ENCODE results near the gene HEATR3. TPM values are rescaled to one million over a fixed set of nuclear protein-coding genes. Genes with fewer than 3 reads are reported as not detected.
"Not testable (repeated sequence)": the region's sequence is repeated elsewhere in the genome, so short reads cannot be mapped to it uniquely, and the experiment has no call there.

HEATR3 gene
- total and polyA plus RNA-seq, 12 donors = 5.3 to 35.3 (median 20.1) TPM

DNA sequence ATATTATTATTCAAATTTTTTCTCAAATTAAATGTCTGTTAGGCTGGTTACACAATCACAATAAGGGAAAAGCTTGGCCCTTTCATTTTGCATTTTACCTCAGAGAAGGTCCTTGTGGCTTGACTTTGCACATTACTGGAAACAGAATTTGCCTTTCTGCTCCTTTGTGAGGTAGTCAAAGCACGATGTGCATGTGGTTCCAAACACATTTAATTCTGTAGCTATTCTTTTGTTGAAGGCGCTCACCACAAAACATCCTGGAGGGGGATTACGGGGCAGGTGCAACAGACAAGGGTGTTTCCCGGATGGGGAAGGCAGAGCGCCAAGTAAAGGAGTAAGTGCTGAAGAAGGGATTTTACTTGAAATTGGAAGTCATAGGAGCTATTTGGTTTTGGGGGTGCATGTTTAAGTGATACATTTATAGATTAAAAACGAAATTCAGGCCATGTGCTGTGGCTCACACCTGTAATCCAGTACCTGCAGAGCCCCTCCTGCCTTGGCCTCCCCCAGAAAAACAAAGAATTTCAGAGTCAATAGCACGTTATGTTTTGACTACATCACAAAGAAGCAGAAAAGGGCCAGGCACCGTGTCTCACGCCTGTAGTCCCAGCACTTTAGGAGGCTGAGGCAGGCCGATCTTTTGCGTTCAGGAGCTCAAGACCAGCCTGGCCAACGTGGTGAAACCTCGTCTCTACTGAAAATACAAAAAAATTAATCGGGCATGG lies 56.1 kb downstream of the HEATR3 start:
- no peak overlapping the region for H3K4me3 ChIP-seq
- intact Hi-C loops (cut with DNase I) = no loop called here
- H3K4me1 ChIP-seq (replicated peaks in 1 of 2) = no peaks in the 10 kb centered on the region
- no peak for DNase-seq
- no peaks in the 10 kb centered on the region for H3K9me3 ChIP-seq (replicated peaks in 1 of 3)
- 75 to 81% (median 79%) methylated on average over 14 of the region's 14 CpGs for WGBS, 4 donors
- H3K36me3 ChIP-seq (replicated peaks in 1 of 2) = no peaks in the 10 kb centered on the region
- no peaks in the 10 kb centered on the region for H3K27me3 ChIP-seq
- no peak overlapping the region for H3K27ac ChIP-seq
- TF ChIP-seq POLR2A (IDR thresholded peaks at IDR 0.05) = no peak
- TF ChIP-seq, protein P1, sequence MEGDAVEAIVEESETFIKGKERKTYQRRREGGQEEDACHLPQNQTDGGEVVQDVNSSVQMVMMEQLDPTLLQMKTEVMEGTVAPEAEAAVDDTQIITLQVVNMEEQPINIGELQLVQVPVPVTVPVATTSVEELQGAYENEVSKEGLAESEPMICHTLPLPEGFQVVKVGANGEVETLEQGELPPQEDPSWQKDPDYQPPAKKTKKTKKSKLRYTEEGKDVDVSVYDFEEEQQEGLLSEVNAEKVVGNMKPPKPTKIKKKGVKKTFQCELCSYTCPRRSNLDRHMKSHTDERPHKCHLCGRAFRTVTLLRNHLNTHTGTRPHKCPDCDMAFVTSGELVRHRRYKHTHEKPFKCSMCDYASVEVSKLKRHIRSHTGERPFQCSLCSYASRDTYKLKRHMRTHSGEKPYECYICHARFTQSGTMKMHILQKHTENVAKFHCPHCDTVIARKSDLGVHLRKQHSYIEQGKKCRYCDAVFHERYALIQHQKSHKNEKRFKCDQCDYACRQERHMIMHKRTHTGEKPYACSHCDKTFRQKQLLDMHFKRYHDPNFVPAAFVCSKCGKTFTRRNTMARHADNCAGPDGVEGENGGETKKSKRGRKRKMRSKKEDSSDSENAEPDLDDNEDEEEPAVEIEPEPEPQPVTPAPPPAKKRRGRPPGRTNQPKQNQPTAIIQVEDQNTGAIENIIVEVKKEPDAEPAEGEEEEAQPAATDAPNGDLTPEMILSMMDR (IDR thresholded peaks at IDR 0.05) = no peak

DNA sequence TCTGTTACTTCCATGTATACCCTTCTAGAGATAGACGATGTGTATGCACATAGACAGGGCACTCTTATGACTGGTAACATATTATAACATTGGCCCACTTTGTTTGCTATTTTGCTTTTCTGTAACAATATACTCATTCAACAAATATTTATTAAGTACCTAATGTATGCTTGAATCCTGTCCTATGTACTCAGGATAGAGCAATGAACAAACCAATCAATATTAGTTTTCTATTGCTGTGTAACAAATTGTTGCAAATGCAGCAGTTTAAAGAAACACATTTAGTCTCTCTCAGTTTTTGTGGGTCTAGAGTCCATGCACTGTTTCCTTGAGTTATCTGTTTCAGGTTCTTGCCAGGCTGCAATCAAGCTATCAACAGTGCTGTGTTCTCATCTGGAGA lies 57.6 kb downstream of the HEATR3 start:
- no peaks in the 10 kb centered on the region for H3K27me3 ChIP-seq
- intact Hi-C loops (cut with DNase I) = no loop called here
- 88 to 100% (median 95%) methylated on average over 1 of the region's 1 CpG for WGBS, 4 donors
- H3K4me1 ChIP-seq (replicated peaks in 1 of 2) = no peaks in the 10 kb centered on the region
- no peaks in the 10 kb centered on the region for H3K36me3 ChIP-seq (replicated peaks in 1 of 2)
- no peak overlapping the region for H3K4me3 ChIP-seq
- DNase-seq = no peak
- TF ChIP-seq, protein P1 (IDR thresholded peaks at IDR 0.05) = no peak
- no peak for TF ChIP-seq POLR2A (IDR thresholded peaks at IDR 0.05)
- H3K9me3 ChIP-seq (replicated peaks in 1 of 3) = no peaks in the 10 kb centered on the region
- no peak overlapping the region for H3K27ac ChIP-seq

DNA sequence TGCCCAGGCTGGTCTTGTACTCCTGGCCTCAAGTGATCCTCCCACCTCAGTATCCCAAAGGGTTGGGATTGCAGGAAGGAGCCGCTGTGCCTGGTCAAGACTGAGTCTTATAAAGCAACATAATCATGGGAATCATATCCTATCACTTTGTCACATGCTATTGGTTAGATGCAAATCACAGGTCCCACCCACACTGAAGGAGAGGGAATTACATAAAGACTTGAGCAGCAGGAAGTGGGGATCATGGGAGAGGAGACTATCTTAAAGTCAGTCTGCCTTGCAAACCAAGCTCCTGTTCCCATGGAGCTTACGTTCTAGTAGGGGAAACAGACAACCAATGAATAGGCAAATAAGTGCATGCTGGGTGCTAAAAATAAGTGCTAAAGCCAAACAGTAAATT lies 59.0 kb downstream of the HEATR3 start:
- TF ChIP-seq POLR2A (IDR thresholded peaks at IDR 0.05) = no peak
- H3K4me3 ChIP-seq = no peak overlapping the region
- H3K36me3 ChIP-seq (replicated peaks in 1 of 2) = no peaks in the 10 kb centered on the region
- no peaks in the 10 kb centered on the region for H3K27me3 ChIP-seq
- no peaks in the 10 kb centered on the region for H3K9me3 ChIP-seq (replicated peaks in 1 of 3)
- no peak for DNase-seq
- intact Hi-C loops (cut with DNase I) = no loop called here
- no peaks in the 10 kb centered on the region for H3K4me1 ChIP-seq (replicated peaks in 1 of 2)
- 90 to 94% (median 93%) methylated on average over 2 of the region's 2 CpGs for WGBS, 4 donors
- H3K27ac ChIP-seq = no peak overlapping the region

DNA sequence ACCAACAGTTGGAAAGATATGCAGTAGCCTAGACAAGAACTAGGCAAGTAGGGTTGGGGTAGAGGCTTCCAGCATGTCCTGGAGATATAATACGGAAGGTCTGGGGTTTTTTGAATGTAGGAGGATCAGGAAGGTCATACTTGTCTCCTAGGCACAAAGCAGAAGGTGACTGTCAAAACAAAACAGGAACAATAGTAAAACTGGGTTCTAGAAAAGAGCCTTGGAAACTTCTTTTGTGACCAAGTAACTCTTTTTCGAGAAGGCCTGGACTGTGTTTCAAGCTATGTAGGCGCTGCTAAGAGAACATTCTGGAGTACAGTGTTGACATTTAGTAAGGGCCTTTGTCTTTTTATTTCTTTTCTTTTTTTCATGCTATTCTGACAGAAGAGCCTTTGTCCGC lies 60.4 kb downstream of the HEATR3 start:
- Histone ChIP-seq H3K4me1 (replicated peaks in 1 of 2) (no peaks in the 10 kb centered on the region), H3K4me3 (no peak overlapping the region), H3K36me3 (replicated peaks in 1 of 2) (no peaks in the 10 kb centered on the region), H3K27me3 (no peaks in the 10 kb centered on the region), H3K27ac (no peak overlapping the region), H3K9me3 (replicated peaks in 1 of 3) (no peaks in the 10 kb centered on the region)
- TF ChIP-seq, protein P1 (IDR thresholded peaks at IDR 0.05) = no peak
- TF ChIP-seq POLR2A (IDR thresholded peaks at IDR 0.05) = no peak
- intact Hi-C loops (cut with DNase I) = no loop called here
- WGBS, 4 donors = 75 to 90% (median 88%) methylated on average over 4 of the region's 4 CpGs
- no peak for DNase-seq

DNA sequence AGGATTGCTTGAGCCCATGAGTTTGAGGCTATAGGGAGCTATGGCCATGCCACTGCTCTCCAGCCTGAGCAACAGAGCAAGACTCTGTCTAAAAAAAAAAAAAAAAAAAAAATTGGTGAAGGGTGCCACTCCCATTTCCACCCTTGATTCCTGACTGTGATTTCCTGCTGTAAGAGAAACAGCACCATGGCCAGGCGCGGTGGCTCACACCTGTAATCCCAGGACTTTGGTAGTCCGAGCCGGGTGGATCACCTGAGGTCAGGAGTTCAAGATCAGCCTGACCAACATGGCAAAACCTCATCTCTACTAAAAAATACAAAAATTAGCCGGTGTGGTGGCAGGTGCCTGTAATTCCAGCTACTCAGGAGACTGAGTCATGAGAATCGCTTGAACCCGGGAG lies 66.8 kb downstream of the HEATR3 start:
- not testable (repeated sequence) for H3K27me3 ChIP-seq; H3K36me3 ChIP-seq (replicated peaks in 1 of 2); DNase-seq; H3K9me3 ChIP-seq (replicated peaks in 1 of 3); H3K27ac ChIP-seq; H3K4me3 ChIP-seq; H3K4me1 ChIP-seq (replicated peaks in 1 of 2)
- intact Hi-C loops (cut with DNase I) = loop anchor here in 1 of 2 donors (10.0 kb wide), 1 partner anchor 48 kb away; no protein-coding TSS in a partner anchor
- WGBS, 4 donors = 83 to 91% (median 88%) methylated on average over 7 of the region's 7 CpGs

Data from adrenal gland (tissue), 12 donors.